Common myeloid progenitor, CD34-positive (primary cell): ENCODE results near the gene NCKIPSD.

ENCODE experiments used
- CTCF ChIA-PET: fragments of 350-600 bp; sonication (Branson Sonifier 250); formaldehyde crosslinking; loops from one replicate; lab custom pipeline; 2021; ENCODE audit warnings: antibody characterized with exemption; lab: Charles Lee
- POLR2A ChIA-PET: fragments of 350-600 bp; sonication (Branson Sonifier 250); formaldehyde crosslinking; loops from one replicate; lab custom pipeline; 2021; ENCODE audit warnings: antibody characterized with exemption; lab: Charles Lee
- DNase-seq, 3 donors: peaks; one replicate each; pipeline versions ENCODE4 v3.0.0 to v3.0.0-alpha.2; 2013
- H3K27ac ChIP-seq, 2 experiments: 1 replicate in 1 of 2; 2 replicates in 1 of 2; pipeline ENCODE4 v1.7.0; 2013; ENCODE audit warnings: inconsistent platforms in 2 of 2, low read length in 2 of 2, mild to moderate bottlenecking in 2 of 2, low read depth in 1 of 2, moderate library complexity in 1 of 2; ENCODE audit not compliant: severe bottlenecking in 2 of 2, insufficient read depth in 1 of 2, poor library complexity in 1 of 2
- H3K27me3 ChIP-seq, 5 experiments: replicated peaks in 2 of 5; 1 replicate in 3 of 5; 2 replicates in 2 of 5; pipeline versions ENCODE4 v1.6.1 to v1.7.0; 2013; ENCODE audit warnings: low read length in 4 of 5, mild to moderate bottlenecking in 2 of 5, moderate library complexity in 2 of 5, inconsistent platforms in 1 of 5; ENCODE audit not compliant: insufficient read depth in 5 of 5, control insufficient read depth in 4 of 5
- H3K36me3 ChIP-seq, 4 experiments: 1 replicate in 2 of 4; 2 replicates in 2 of 4; pipeline versions ENCODE4 v1.6.1 to v1.7.0; 2013; ENCODE audit warnings: low read length in 3 of 4, control low read depth in 1 of 4, mild to moderate bottlenecking in 1 of 4; ENCODE audit not compliant: control insufficient read depth in 4 of 4, insufficient read depth in 4 of 4
- H3K4me1 ChIP-seq, 4 experiments: 1 replicate in 3 of 4; 2 replicates in 1 of 4; pipeline versions ENCODE4 v1.6.1 to v1.7.1; 2013; ENCODE audit warnings: low read length in 3 of 4, mild to moderate bottlenecking in 3 of 4, control low read depth in 1 of 4, inconsistent platforms in 1 of 4, moderate library complexity in 1 of 4; ENCODE audit not compliant: control insufficient read depth in 4 of 4, insufficient read depth in 4 of 4; ENCODE audit errors: control extremely low read depth in 1 of 4
- H3K4me3 ChIP-seq, 7 experiments: 1 replicate in 4 of 7; 2 replicates in 3 of 7; pipeline versions ENCODE4 v1.5.1 to v1.7.0; 2013; ENCODE audit warnings: mild to moderate bottlenecking in 7 of 7, low read length in 6 of 7, moderate library complexity in 6 of 7, inconsistent platforms in 2 of 7, low read depth in 2 of 7, control low read depth in 1 of 7; ENCODE audit not compliant: insufficient read depth in 4 of 7, control insufficient read depth in 1 of 7; ENCODE audit errors: extremely low read depth in 1 of 7
- H3K9me3 ChIP-seq, 5 experiments: 1 replicate in 4 of 5; 2 replicates in 1 of 5; pipeline versions ENCODE4 v1.6.1 to v1.7.1; 2013; ENCODE audit warnings: low read length in 4 of 5, mild to moderate bottlenecking in 2 of 5, inconsistent platforms in 1 of 5, low read depth in 1 of 5, moderate library complexity in 1 of 5; ENCODE audit not compliant: control insufficient read depth in 4 of 5, insufficient read depth in 2 of 5; ENCODE audit errors: control extremely low read depth in 1 of 5
- WGBS: methylation state at CpG from one replicate; pipeline ENCODE4 v1.1.5; 2013; ENCODE audit not compliant: insufficient coverage; 5-methylcytosine and 5-hydroxymethylcytosine counted together

Gene NCKIPSD

GRCh38 chr3:48697952-48698351 lies 12.2 kb upstream of the NCKIPSD start:
- Histone ChIP-seq H3K4me1 (no peaks in the 10 kb centered on the region), H3K27me3 (no peaks in the 10 kb centered on the region), H3K4me3 (no peak overlapping the region), H3K9me3 (no peaks in the 10 kb centered on the region), H3K36me3 (peaks cover 14 to 76% (median 57%) of the 10 kb centered on the region in 4 experiments), H3K27ac (no peak overlapping the region)
- POLR2A ChIA-PET = no interaction called here
- WGBS = 96% methylated on average over 3 of the region's 3 CpGs
- no peak for DNase-seq
- CTCF ChIA-PET = interaction anchor here (0.6 to 2.4 kb wide), 8 partner anchors 8 to 618 kb away, joined by 3 to 7 read pairs (median 3); no protein-coding TSS in a partner anchor

GRCh38 chr3:48696601-48697000 lies 10.9 kb upstream of the NCKIPSD start:
- ChIA-PET CTCF (interaction anchor here (1.3 kb wide), 1 partner anchor 10 kb away, joined by 3 read pairs; no protein-coding TSS in a partner anchor), POLR2A (no interaction called here)
- H3K9me3 ChIP-seq = no peaks in the 10 kb centered on the region
- H3K36me3 ChIP-seq = peaks cover 19 to 80% (median 67%) of the 10 kb centered on the region in 4 experiments
- no peaks in the 10 kb centered on the region for H3K27me3 ChIP-seq
- H3K27ac ChIP-seq = no peak overlapping the region
- DNase-seq = no peak
- H3K4me3 ChIP-seq = no peak overlapping the region
- no peaks in the 10 kb centered on the region for H3K4me1 ChIP-seq

- 100% methylated on average over 2 of the region's 5 CpGs for WGBS
- Histone ChIP-seq H3K9me3 (no peaks in the 10 kb centered on the region), H3K27me3 (no peaks in the 10 kb centered on the region), H3K4me1 (no peaks in the 10 kb centered on the region), H3K27ac (no peak overlapping the region), H3K4me3 (no peak overlapping the region), H3K36me3 (peaks cover 19 to 81% (median 69%) of the 10 kb centered on the region in 4 experiments)
- POLR2A ChIA-PET = interaction anchor here (0.6 kb wide), 1 partner anchor 28 kb away, joined by 3 read pairs; no protein-coding TSS in a partner anchor
- CTCF ChIA-PET = interaction anchor here (1.1 to 1.2 kb wide), 3 partner anchors 10 to 43 kb away, joined by 3 to 4 read pairs (median 3); partner anchors contain the start of gene NCKIPSD
- DNase-seq = no peak
These were observed 10.4 kb upstream of the NCKIPSD start for GRCh38 chr3:48696156-48696555.

DNA sequence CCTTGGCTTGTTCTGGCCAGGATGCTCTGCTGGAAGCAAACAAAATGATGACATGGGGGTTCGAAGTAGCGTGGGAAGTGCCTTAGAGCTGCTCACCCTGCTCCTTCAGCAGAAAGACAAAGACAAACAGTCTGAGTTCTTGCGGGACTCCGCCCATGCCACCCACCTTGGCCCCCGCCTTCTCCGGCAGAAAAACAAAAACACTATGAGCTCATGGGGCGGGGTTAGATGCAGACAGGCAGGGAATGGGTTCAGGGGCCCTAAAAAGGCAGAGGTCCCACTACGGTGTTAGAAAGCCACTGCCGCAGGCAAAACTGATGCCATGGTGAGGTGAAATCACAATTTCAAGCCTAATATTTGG lies 9.7 kb upstream of the NCKIPSD start:
- H3K4me3 ChIP-seq = no peak overlapping the region
- no peaks in the 10 kb centered on the region for H3K9me3 ChIP-seq
- 97% methylated on average over 8 of the region's 9 CpGs for WGBS
- H3K36me3 ChIP-seq = peaks cover 19 to 83% (median 71%) of the 10 kb centered on the region in 4 experiments
- no peaks in the 10 kb centered on the region for H3K27me3 ChIP-seq
- ChIA-PET POLR2A (no interaction called here), CTCF (interaction anchor here (1.1 to 1.2 kb wide), 3 partner anchors 10 to 44 kb away, joined by 3 to 4 read pairs (median 3); partner anchors contain the start of gene NCKIPSD)
- no peaks in the 10 kb centered on the region for H3K4me1 ChIP-seq
- no peak for DNase-seq
- H3K27ac ChIP-seq = no peak overlapping the region

DNA sequence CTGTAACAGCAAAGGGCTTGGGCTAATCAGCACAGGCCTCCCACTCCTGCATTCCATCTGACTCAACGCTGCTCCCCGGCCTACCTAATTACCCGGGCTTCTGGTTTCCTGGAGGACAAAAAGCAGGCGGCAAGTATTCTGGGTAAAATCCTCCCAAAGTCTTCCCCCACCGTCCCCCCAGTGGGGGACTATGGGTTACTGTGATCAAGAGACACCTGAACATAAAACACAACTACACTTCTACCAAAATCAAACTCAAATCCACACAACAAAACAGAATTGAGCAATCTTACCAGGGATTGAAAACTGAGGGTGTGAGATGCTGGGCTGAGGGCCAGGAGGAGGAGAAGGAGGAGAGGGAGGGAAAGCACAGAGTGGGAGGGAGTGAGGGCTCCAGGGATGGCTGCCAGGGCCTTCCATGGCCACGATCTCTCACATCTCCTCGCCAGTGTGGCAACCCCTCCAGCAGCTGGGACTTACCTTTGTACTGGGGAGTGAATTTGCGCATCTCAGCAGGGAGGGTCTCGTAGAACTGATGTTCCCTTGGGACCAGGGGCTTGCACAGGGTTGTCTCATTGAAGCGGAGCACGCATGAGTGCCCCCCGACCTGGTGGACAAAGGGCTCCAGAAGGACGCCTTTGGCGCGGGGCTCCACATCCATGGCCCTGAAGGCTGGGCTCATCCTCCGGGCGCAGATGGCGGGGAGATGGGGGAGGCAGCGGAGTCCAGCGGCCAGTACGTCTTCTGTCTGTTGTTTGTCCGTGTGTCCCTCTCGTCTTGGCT lies 9.1 kb upstream of the NCKIPSD start:
- H3K4me3 ChIP-seq = no peak overlapping the region
- POLR2A ChIA-PET = no interaction called here
- CTCF ChIA-PET = interaction anchor here (1.1 to 1.2 kb wide), 3 partner anchors 9 to 45 kb away, joined by 3 to 4 read pairs (median 3); partner anchors contain the start of gene NCKIPSD

DNA sequence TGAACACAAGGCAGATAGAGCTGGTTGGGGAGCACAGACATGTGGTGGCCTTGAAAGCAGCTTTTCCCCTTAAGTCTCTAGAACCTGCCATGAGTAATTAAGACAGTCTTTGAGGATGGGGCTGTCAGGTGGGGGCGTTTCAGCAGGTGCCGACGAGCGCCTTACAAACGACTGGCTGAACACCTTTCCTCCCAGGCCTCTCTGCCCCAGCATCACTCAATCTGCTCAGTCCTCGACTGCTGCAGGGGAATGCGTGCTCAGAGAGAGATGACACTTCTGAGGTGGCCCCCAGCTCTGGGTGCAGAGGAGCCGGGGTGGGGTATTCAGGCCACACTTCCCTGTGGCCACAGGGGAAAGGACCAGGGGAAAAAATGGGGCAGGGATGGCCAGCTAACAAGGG lies 8.1 kb upstream of the NCKIPSD start:
- no peak for DNase-seq
- POLR2A ChIA-PET = interaction anchor here (0.6 kb wide), 1 partner anchor 12 kb away, joined by 4 read pairs; no protein-coding TSS in a partner anchor
- 96% methylated on average over 4 of the region's 8 CpGs for WGBS
- H3K9me3 ChIP-seq = no peaks in the 10 kb centered on the region
- no peak overlapping the region for H3K4me3 ChIP-seq
- CTCF ChIA-PET = no interaction called here
- H3K27me3 ChIP-seq = no peaks in the 10 kb centered on the region
- peaks cover 17 to 84% (median 70%) of the 10 kb centered on the region in 4 experiments for H3K36me3 ChIP-seq
- H3K27ac ChIP-seq = no peak overlapping the region
- no peaks in the 10 kb centered on the region for H3K4me1 ChIP-seq

More for the DNA sequence above, 9.1 kb upstream of the NCKIPSD start:
- over 99% methylated on average over 18 of the region's 23 CpGs for WGBS
- H3K27me3 ChIP-seq = no peaks in the 10 kb centered on the region
- H3K36me3 ChIP-seq = peaks cover 19 to 83% (median 70%) of the 10 kb centered on the region in 4 experiments
- no peak overlapping the region for H3K27ac ChIP-seq
- no peak for DNase-seq
- no peaks in the 10 kb centered on the region for H3K4me1 ChIP-seq
- H3K9me3 ChIP-seq = no peaks in the 10 kb centered on the region

DNA sequence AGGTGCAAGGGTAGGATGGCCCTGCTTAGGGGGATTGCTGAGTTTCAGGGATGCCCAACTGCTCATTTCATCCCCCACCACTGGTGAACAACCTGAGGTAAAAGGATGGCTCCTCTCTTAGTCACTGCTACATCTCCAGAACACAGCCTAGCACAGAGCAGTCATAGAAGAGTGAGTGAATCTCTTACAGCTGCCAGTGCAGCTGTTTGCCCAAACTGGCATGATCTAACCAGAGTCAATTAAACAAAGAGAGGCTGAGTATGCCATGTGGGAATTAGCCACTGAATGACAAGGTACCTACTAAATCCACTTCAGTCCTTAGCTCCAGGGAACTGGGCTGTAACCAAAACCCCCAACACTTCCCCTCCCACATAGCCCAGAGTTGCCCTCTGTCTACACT lies 6.8 kb upstream of the NCKIPSD start:
- H3K36me3 ChIP-seq = peaks cover 16 to 86% (median 72%) of the 10 kb centered on the region in 4 experiments
- H3K27me3 ChIP-seq = no peaks in the 10 kb centered on the region
- CTCF ChIA-PET = interaction anchor here (0.6 to 1.0 kb wide), 2 partner anchors 9 to 22 kb away, joined by 3 read pairs; no protein-coding TSS in a partner anchor
- H3K4me3 ChIP-seq = no peak overlapping the region
- POLR2A ChIA-PET = no interaction called here
- H3K9me3 ChIP-seq = no peaks in the 10 kb centered on the region
- no peak for DNase-seq
- H3K27ac ChIP-seq = no peak overlapping the region
- peaks cover 0 to under 1% (median 0%) of the 10 kb centered on the region in 4 experiments for H3K4me1 ChIP-seq
